ENCODE measurements around the gene IL15RA. TPM values are rescaled to one million over a fixed set of nuclear protein-coding genes. Genes with fewer than 3 reads are reported as not detected.

Gene IL15RA
- total RNA-seq, 1 donor from 2014 or later: 23.1 TPM

DNA sequence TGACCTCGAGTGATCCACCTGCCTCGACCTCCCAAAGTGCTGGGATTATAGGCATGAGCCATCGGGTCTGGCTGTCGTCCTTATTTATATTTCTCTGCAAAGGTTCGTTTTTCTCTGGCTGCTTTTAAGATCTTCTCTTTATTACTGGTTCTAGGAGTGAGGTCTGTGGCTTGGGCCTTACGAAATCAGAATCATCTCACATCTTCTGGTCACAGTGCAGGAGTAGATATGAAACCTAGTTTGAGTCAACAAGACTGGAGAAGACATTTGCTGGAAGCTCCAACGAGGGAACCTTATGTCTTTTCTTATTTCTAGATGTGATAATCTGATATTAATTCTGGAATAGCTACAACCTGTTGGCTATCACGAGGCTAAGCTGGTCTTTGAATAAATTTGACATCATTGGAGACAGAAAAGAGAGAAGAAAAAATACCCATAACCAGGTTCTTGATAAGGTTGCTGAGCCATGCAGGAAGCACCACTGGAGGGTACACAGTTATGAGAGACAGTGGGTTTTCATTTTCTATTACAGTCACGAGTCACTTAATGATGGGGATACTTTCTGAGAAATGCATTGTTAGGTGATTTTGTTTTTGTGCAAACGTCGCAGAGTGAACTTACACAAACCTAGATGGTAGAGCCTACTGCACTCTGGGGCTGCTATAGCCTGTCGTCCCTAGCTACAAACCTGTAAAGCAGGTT lies 25.6 kb upstream of the IL15RA start:
- Histone ChIP-seq H3K27me3 (ENCODE audit: control insufficient read depth, insufficient read depth, low read length) (peaks cover 13% of the 10 kb centered on the region), H3K4me3 (ENCODE audit: low read depth, low read length) (no peak overlapping the region), H3K36me3 (ENCODE audit: control insufficient read depth, insufficient read depth, low read length) (no peaks in the 10 kb centered on the region)
- TF ChIP-seq, protein P1, sequence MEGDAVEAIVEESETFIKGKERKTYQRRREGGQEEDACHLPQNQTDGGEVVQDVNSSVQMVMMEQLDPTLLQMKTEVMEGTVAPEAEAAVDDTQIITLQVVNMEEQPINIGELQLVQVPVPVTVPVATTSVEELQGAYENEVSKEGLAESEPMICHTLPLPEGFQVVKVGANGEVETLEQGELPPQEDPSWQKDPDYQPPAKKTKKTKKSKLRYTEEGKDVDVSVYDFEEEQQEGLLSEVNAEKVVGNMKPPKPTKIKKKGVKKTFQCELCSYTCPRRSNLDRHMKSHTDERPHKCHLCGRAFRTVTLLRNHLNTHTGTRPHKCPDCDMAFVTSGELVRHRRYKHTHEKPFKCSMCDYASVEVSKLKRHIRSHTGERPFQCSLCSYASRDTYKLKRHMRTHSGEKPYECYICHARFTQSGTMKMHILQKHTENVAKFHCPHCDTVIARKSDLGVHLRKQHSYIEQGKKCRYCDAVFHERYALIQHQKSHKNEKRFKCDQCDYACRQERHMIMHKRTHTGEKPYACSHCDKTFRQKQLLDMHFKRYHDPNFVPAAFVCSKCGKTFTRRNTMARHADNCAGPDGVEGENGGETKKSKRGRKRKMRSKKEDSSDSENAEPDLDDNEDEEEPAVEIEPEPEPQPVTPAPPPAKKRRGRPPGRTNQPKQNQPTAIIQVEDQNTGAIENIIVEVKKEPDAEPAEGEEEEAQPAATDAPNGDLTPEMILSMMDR (IDR thresholded peaks at IDR 0.05; ENCODE audit: insufficient read depth, low read length, poor library complexity, severe bottlenecking): no peak
- no peak for DNase-seq (ENCODE audit: low read depth)

GRCh38 chr10:5999440-6000165 lies 22.3 kb upstream of the IL15RA start:
- no peaks in the 10 kb centered on the region for H3K36me3 ChIP-seq (ENCODE audit: control insufficient read depth, insufficient read depth, low read length)
- peaks cover 8% of the 10 kb centered on the region for H3K27me3 ChIP-seq (ENCODE audit: control insufficient read depth, insufficient read depth, low read length)
- no peak overlapping the region for H3K4me3 ChIP-seq (ENCODE audit: low read depth, low read length)
- TF ChIP-seq, protein P1 (IDR thresholded peaks at IDR 0.05; ENCODE audit: insufficient read depth, low read length, poor library complexity, severe bottlenecking): no peak
- DNase-seq (ENCODE audit: low read depth): no peak

GRCh38 chr10:5996696-5997095 lies 19.4 kb upstream of the IL15RA start:
- Histone ChIP-seq H3K27me3 (ENCODE audit: control insufficient read depth, insufficient read depth, low read length) (peaks cover 8% of the 10 kb centered on the region), H3K36me3 (ENCODE audit: control insufficient read depth, insufficient read depth, low read length) (no peaks in the 10 kb centered on the region), H3K4me3 (ENCODE audit: low read depth, low read length) (no peak overlapping the region)
- DNase-seq (ENCODE audit: low read depth): no peak
- TF ChIP-seq, protein P1 (IDR thresholded peaks at IDR 0.05; ENCODE audit: insufficient read depth, low read length, poor library complexity, severe bottlenecking): no peak

GRCh38 chr10:5992398-5992797 lies 15.1 kb upstream of the IL15RA start:
- DNase-seq (ENCODE audit: low read depth): no peak
- no peaks in the 10 kb centered on the region for H3K36me3 ChIP-seq (ENCODE audit: control insufficient read depth, insufficient read depth, low read length)
- TF ChIP-seq, protein P1 (IDR thresholded peaks at IDR 0.05; ENCODE audit: insufficient read depth, low read length, poor library complexity, severe bottlenecking): no peak
- H3K4me3 ChIP-seq (ENCODE audit: low read depth, low read length): no peak overlapping the region
- H3K27me3 ChIP-seq (ENCODE audit: control insufficient read depth, insufficient read depth, low read length): no peaks in the 10 kb centered on the region

DNA sequence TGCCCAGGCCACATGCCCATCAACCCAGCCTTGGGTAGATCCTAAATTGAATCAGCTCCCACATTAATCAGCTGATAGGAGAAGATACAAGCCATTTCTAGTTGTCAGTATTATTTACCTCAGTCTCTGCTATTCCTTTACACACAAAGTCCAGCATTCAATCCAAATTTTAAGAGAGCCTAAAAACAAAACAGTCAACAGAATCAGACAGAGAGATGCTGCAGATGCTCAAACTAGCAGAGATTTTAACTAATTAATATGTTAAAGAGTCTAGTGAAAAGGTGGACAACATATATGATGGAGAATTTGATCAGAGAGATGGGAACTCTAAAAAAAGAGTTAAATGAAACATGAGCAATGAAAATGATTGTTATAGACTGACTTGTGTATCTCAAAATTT lies 14.4 kb upstream of the IL15RA start:
- H3K27me3 ChIP-seq (ENCODE audit: control insufficient read depth, insufficient read depth, low read length): no peaks in the 10 kb centered on the region
- TF ChIP-seq, protein P1 (IDR thresholded peaks at IDR 0.05; ENCODE audit: insufficient read depth, low read length, poor library complexity, severe bottlenecking): no peak
- no peaks in the 10 kb centered on the region for H3K36me3 ChIP-seq (ENCODE audit: control insufficient read depth, insufficient read depth, low read length)
- no peak for DNase-seq (ENCODE audit: low read depth)
- no peak overlapping the region for H3K4me3 ChIP-seq (ENCODE audit: low read depth, low read length)
